ENCODE data around the gene CCDC181. TPM values are rescaled to one million over a fixed set of nuclear protein-coding genes. Genes with fewer than 3 reads are reported as not detected.

Gene CCDC181
- total RNA-seq (under 1 TPM; 0.17 to 0.87 (median 0.47) TPM), polyA plus RNA-seq (1 to 10 TPM in 1 of 3 donors, under 1 TPM in 2; 0.13 to 2.9 (median 0.25) TPM)
- long read RNA-seq, donor 1, result 0 reads
- long read RNA-seq, donor 2, result 0 reads

DNA sequence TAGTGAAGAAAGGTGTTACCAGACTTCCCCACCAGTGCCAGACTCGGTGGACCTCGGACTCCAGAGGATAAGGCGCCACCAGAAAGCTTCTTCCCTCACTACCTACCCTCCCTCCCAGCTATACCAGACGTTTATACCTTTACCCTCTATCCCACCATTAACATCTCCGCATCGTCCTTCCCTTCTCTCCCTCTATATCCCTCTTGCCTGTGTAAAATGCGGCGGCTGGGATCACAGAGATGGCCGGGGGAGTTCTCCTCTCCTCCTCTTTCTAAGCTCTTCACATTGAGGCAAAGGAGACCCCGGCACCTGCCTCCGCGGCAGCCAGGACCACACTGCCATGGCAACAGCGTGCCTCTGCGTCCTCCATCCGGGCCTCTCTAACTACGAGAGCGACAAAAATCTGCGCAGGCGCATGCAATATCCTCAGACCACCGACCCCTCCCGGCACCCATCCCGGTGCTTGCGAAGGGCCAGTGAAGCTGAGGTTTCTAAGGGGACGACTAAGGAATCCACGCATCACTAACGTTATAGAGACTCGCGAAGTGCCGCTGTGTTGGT lies at the start of gene CCDC181:
CCDC181 (minus strand) TSS at position 394 of the 561 bp plus-strand sequence. CDS start 2,547 bp downstream, outside the sequence.
- WGBS, 3 donors, result 1% methylated on average over 29 of the region's 29 CpGs
- peak within 1 kb of the TSS; percentile 60 for H3K4me3 ChIP-seq
- H3K4me1 ChIP-seq, result no peaks in the 10 kb centered on the region
- H3K27ac ChIP-seq, result no peak within 1 kb of the TSS
- intact Hi-C loops (cut with DNase I), result no loop called here
- H3K27me3 ChIP-seq (ENCODE audit: insufficient read depth in 3 of 3, low read length in 2 of 3), result peaks cover 0 to 28% (median 3%) of the 10 kb centered on the region in 3 donors
- TF ChIP-seq, protein P1, sequence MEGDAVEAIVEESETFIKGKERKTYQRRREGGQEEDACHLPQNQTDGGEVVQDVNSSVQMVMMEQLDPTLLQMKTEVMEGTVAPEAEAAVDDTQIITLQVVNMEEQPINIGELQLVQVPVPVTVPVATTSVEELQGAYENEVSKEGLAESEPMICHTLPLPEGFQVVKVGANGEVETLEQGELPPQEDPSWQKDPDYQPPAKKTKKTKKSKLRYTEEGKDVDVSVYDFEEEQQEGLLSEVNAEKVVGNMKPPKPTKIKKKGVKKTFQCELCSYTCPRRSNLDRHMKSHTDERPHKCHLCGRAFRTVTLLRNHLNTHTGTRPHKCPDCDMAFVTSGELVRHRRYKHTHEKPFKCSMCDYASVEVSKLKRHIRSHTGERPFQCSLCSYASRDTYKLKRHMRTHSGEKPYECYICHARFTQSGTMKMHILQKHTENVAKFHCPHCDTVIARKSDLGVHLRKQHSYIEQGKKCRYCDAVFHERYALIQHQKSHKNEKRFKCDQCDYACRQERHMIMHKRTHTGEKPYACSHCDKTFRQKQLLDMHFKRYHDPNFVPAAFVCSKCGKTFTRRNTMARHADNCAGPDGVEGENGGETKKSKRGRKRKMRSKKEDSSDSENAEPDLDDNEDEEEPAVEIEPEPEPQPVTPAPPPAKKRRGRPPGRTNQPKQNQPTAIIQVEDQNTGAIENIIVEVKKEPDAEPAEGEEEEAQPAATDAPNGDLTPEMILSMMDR (IDR thresholded peaks at IDR 0.05), result no peak
- H3K9me3 ChIP-seq, result peaks cover 2% of the 10 kb centered on the region
- DNase-seq (peak; percentile 29 to 62), ATAC-seq (peak in 3 of 4 donors; percentile 42 to 69 (median 46))
- no peaks in the 10 kb centered on the region for H3K36me3 ChIP-seq (ENCODE audit: insufficient read depth in 1 of 2, low read depth in 1 of 2)

DNA sequence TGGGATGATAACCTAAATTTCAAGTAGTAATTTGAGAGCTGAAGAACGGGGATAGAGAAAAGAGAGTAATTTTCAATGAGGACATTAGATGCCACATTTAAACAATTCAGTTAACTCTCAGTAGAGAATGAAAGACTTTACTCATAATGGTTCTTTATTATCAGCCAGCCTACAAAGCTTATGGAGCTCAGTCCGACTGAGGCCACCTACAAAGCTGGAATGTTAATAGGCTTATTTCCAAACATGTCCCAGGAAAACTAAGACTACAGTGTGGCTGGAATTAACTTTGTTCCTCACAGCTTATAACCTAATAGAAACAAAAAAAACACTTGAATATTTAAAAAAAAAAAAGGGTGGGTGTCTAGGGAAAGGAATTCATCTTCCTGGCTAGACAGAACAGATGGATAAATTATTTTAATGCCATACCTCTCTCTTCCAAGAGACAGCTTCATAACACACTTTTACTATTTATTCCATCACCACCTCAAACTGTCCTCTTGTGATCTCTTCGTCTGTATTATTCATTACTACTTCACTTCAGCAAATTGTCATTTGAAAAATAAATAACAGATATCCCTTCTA lies 48.6 kb upstream of the CCDC181 start:
- 38 to 60% (median 42%) methylated on average over 3 of the region's 3 CpGs for WGBS, 3 donors
- no peak for ATAC-seq
- intact Hi-C loops (cut with DNase I), result no loop called here
- H3K4me1 ChIP-seq, result peaks cover 37% of the 10 kb centered on the region
- H3K36me3 ChIP-seq (ENCODE audit: insufficient read depth in 1 of 2, low read depth in 1 of 2), result peaks cover 5 to 34% of the 10 kb centered on the region in 2 donors
- DNase-seq, result no peak
- TF ChIP-seq, protein P1 (IDR thresholded peaks at IDR 0.05), result no peak
- H3K4me3 ChIP-seq, result no peak overlapping the region
- H3K27me3 ChIP-seq (ENCODE audit: insufficient read depth in 3 of 3, low read length in 2 of 3), result no peaks in the 10 kb centered on the region
- H3K9me3 ChIP-seq, result no peaks in the 10 kb centered on the region
- H3K27ac ChIP-seq, result no peak overlapping the region

DNA sequence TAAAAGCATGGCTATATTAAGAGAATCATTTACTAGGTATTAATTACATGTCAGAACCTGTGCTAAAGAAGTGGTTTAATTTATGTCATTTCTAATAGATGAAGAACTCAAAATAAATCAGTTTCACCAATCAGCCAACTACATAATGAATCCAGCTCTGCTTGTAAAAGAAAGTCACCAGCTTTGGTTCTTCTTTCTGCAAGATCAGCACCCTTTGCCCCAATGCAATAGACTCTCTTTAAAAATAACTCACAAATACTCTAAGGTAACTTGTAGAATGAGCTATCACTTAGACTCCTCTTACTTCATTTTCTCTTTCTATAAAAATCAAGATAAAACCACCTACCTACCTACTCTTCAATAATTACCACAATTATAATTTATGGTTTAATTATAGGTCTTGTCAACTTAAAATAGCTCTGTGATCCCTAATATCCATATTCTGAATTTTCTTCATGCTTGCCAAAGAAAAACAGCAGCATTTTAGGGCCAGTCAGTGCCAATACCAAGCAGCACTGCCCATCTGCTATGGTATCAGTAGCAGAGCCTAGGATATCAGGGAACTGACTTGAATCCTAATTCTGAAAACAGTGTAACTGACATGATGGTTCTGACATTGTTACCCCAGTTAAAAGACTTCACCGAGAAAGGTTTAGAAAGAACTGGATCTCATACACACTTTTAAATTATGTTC lies 47.2 kb upstream of the CCDC181 start:
- ATAC-seq, result no peak
- 85 to 98% (median 91%) methylated on average over 1 of the region's 1 CpG for WGBS, 3 donors

DNA sequence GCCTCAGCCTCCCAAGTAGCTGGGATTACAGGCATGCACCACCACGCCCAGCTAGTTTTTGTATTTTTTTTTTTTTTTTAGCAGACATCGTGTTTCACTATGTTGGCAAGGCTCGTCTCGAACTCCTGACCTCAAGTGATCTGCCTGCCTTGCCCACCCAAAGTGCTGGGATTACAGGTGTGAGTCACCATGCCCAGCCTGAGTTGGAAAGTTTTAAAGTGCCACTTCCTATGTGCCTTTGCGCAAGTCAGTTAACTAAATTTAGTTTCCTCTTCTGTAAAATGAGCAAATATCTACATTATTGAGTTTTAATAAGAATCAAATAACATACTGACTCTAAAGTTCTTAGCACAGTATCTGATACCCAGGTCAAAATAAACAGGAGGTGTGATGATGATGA lies 46.1 kb upstream of the CCDC181 start:
- intact Hi-C loops (cut with DNase I), result no loop called here
- H3K4me3 ChIP-seq, result no peak overlapping the region
- H3K4me1 ChIP-seq, result peaks cover 11% of the 10 kb centered on the region
- DNase-seq (no peak), ATAC-seq (peak in 1 of 4 donors; percentile 27)
- H3K27ac ChIP-seq, result no peak overlapping the region
- H3K36me3 ChIP-seq (ENCODE audit: insufficient read depth in 1 of 2, low read depth in 1 of 2), result peaks cover 16 to 60% of the 10 kb centered on the region in 2 donors
- no peaks in the 10 kb centered on the region for H3K27me3 ChIP-seq (ENCODE audit: insufficient read depth in 3 of 3, low read length in 2 of 3)
- TF ChIP-seq, protein P1 (IDR thresholded peaks at IDR 0.05), result no peak
- 62 to 74% (median 64%) methylated on average over 5 of the region's 5 CpGs for WGBS, 3 donors
- no peaks in the 10 kb centered on the region for H3K9me3 ChIP-seq

More for the DNA sequence above, 47.2 kb upstream of the CCDC181 start:
- Histone ChIP-seq H3K4me1 (peaks cover 22% of the 10 kb centered on the region), H3K27ac (no peak overlapping the region), H3K27me3 (ENCODE audit: insufficient read depth in 3 of 3, low read length in 2 of 3) (no peaks in the 10 kb centered on the region), H3K4me3 (no peak overlapping the region), H3K9me3 (no peaks in the 10 kb centered on the region), H3K36me3 (ENCODE audit: insufficient read depth in 1 of 2, low read depth in 1 of 2) (peaks cover 8 to 49% of the 10 kb centered on the region in 2 donors)
- DNase-seq, result no peak
- TF ChIP-seq, protein P1 (IDR thresholded peaks at IDR 0.05), result no peak
- intact Hi-C loops (cut with DNase I), result no loop called here

All from psoas muscle (tissue), 8 donors.